ENCODE results near the gene SURF2.

GRCh38 chr9:133332381-133332730 is 24.0 kb upstream of the SURF2 start:
- no peak for TF ChIP-seq CTCF (IDR thresholded peaks at IDR 0.05 in 2 of 3, conservative IDR thresholded peaks at IDR 0.05 in 1 of 3; ENCODE audit: borderline replicate concordance in 1 of 3, insufficient read depth in 1 of 3, low read depth in 2 of 3, low read length in 2 of 3)
- no peak for TF ChIP-seq RAD21 (IDR thresholded peaks at IDR 0.05; ENCODE audit: low read depth)
- TF ChIP-seq ZBTB33 (IDR thresholded peaks at IDR 0.05; ENCODE audit: extremely low read depth, insufficient replicate concordance, low read length), result no peak
- TF ChIP-seq SIN3A (IDR thresholded peaks at IDR 0.05; ENCODE audit: low read depth), result no peak
- TF ChIP-seq MAX (IDR thresholded peaks at IDR 0.05), result no peak
- no peak for TF ChIP-seq FOSL1 (IDR thresholded peaks at IDR 0.05; ENCODE audit: low read depth)
